Progenitor cell of endocrine pancreas (in vitro differentiated cells): Measurements from ENCODE around the gene TRAPPC3. TPM values are rescaled to one million over a fixed set of nuclear protein-coding genes. Genes with fewer than 3 reads are reported as not detected.

Experiments used
- DNase-seq: peaks from one replicate; pipeline ENCODE4 v3.0.0; 2021; ENCODE audit warnings: low spot score; ENCODE audit not compliant: unreplicated experiment
- H3K27ac Mint-ChIP-seq: 2 replicates; pipeline ENCODE4 v1.8.0; 2021; ENCODE audit warnings: mild to moderate bottlenecking, moderate library complexity, mixed read lengths
- H3K27me3 Mint-ChIP-seq: 2 replicates; pipeline ENCODE4 v1.8.0; 2021; ENCODE audit warnings: mixed read lengths
- H3K36me3 Mint-ChIP-seq: 2 replicates; pipeline ENCODE4 v1.8.0; 2022; ENCODE audit warnings: mixed read lengths; ENCODE audit not compliant: insufficient read depth
- H3K4me1 Mint-ChIP-seq: 2 replicates; pipeline ENCODE4 v1.8.0; 2021; ENCODE audit warnings: low read depth, mixed read lengths
- H3K4me3 Mint-ChIP-seq: 2 replicates; pipeline ENCODE4 v1.8.0; 2021; ENCODE audit warnings: low read depth, mild to moderate bottlenecking, moderate library complexity, mixed read lengths
- H3K9me3 Mint-ChIP-seq: 2 replicates; pipeline ENCODE4 v1.8.0; 2021; ENCODE audit warnings: low read depth, mixed read lengths
- total RNA-seq: library from RNA; stranded (reverse); gene quantifications from 2 replicates; pipeline ENCODE4 v1.2.1, GENCODE V29; 2021
- TF ChIP-seq, protein P1 (sequence below): fragments of 200-600 bp; sonication (generic); IDR thresholded peaks from one replicate; pipeline ENCODE4 v1.5.0; 2021; ENCODE audit warnings: antibody characterized with exemption, mild to moderate bottlenecking; ENCODE audit not compliant: unreplicated experiment

TRAPPC3 gene
- total RNA-seq, 1 donor from 2014 or later = 63.6 TPM

DNA sequence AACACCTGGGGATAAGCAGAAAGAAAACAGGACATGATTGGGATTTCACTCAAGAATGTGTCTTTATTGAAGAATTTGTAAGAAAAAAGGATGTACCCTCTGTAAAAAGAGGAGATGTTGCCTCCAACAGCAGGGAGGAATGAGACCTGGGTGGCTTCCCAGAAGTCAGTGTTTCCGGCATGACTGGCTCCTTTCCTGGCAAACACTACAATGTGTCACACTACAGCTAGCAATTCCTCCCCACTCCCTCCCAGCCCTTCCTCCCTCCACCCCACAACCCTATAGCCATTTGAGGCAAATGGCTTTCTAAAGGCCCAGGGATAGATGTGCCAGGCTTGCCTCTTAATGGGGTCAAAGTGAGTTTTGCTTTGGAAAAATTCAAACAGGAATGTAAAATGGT is 12.8 kb downstream of the TRAPPC3 start:
- H3K9me3 Mint-ChIP-seq = no peaks in the 10 kb centered on the region

GRCh38 chr1:36135796-36136195 is 13.5 kb downstream of the TRAPPC3 start:
- Mint-ChIP-seq H3K9me3 (no peaks in the 10 kb centered on the region), H3K36me3 (peaks cover 6% of the 10 kb centered on the region), H3K4me1 (peaks cover 7% of the 10 kb centered on the region), H3K4me3 (no peak overlapping the region), H3K27ac (peak overlapping the region; percentile 54), H3K27me3 (no peaks in the 10 kb centered on the region)
- TF ChIP-seq, protein P1, sequence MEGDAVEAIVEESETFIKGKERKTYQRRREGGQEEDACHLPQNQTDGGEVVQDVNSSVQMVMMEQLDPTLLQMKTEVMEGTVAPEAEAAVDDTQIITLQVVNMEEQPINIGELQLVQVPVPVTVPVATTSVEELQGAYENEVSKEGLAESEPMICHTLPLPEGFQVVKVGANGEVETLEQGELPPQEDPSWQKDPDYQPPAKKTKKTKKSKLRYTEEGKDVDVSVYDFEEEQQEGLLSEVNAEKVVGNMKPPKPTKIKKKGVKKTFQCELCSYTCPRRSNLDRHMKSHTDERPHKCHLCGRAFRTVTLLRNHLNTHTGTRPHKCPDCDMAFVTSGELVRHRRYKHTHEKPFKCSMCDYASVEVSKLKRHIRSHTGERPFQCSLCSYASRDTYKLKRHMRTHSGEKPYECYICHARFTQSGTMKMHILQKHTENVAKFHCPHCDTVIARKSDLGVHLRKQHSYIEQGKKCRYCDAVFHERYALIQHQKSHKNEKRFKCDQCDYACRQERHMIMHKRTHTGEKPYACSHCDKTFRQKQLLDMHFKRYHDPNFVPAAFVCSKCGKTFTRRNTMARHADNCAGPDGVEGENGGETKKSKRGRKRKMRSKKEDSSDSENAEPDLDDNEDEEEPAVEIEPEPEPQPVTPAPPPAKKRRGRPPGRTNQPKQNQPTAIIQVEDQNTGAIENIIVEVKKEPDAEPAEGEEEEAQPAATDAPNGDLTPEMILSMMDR = no peak
- no peak for DNase-seq

More for the DNA sequence above, 12.8 kb downstream of the TRAPPC3 start:
- Mint-ChIP-seq H3K4me1 (peaks cover 7% of the 10 kb centered on the region), H3K27ac (no peak overlapping the region), H3K36me3 (peaks cover 6% of the 10 kb centered on the region), H3K27me3 (no peaks in the 10 kb centered on the region), H3K4me3 (no peak overlapping the region)
- TF ChIP-seq, protein P1 = no peak
- no peak for DNase-seq

DNA sequence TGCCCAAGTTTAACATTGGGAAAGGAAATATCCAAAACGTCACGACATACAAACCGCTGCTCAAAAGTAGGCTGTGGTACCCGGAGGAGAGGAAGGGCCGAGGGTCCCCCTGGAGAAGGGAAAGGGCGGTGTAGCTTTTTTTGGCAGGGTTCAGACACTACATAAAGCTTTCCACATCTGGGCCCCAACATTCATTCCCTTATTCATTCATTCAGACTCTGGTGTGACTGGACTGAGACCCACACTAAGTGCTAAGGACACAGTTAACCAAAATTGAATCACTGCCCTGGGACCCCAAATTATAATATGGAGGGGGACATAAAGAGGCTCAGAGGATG is 14.0 kb downstream of the TRAPPC3 start:
- H3K9me3 Mint-ChIP-seq = no peaks in the 10 kb centered on the region
- H3K27me3 Mint-ChIP-seq = no peaks in the 10 kb centered on the region
- H3K27ac Mint-ChIP-seq = peak overlapping the region; percentile 91
- H3K4me1 Mint-ChIP-seq = peaks cover 7% of the 10 kb centered on the region
- H3K4me3 Mint-ChIP-seq = no peak overlapping the region
- DNase-seq = no peak
- H3K36me3 Mint-ChIP-seq = peaks cover 6% of the 10 kb centered on the region
- TF ChIP-seq, protein P1 = no peak

DNA sequence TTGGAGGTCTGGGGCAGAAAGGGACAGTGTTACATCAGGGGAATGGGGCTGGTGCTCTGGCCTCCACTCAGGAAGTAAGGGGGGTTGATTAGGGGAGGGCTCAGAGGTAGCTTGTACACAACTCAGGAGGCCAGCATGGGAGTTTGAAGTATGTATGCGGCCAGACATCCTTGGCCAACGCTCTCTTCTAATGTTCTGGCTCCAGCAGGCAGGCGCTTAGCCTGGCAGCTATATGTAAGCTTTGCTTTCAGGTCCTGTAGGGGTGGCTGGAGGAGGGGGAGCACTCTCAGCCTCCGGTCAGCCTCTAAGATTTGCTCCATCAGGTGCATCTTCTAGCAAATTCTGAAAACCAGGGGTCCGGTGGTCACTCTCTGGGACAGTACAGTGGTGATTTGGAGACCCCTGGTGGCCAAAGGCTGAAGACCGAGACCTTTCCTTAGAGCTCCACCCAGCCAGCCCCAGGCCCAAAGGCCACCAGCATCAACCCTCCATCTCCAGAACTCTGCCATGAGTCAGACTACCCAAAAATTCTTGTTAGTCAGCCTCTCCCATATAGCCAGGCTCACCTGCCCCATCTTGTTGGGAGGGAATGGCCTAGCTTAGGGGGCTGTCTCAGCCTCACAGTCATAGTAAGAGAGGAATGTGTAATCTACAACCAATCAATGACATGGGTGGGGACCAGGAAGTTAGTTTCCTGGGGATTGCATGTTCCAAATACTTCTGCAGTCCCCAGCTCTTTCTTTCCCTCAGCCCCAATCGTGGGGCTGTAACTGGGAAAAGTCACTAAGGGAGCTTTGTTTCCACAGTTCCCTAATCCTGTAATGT is 14.6 kb downstream of the TRAPPC3 start:
- Mint-ChIP-seq H3K4me3 (no peak overlapping the region), H3K9me3 (no peaks in the 10 kb centered on the region), H3K4me1 (peaks cover 7% of the 10 kb centered on the region), H3K27me3 (no peaks in the 10 kb centered on the region), H3K36me3 (peaks cover 4% of the 10 kb centered on the region), H3K27ac (peak overlapping the region; percentile 91)
- TF ChIP-seq, protein P1 = peak; percentile 81
- DNase-seq = peak; percentile 60

DNA sequence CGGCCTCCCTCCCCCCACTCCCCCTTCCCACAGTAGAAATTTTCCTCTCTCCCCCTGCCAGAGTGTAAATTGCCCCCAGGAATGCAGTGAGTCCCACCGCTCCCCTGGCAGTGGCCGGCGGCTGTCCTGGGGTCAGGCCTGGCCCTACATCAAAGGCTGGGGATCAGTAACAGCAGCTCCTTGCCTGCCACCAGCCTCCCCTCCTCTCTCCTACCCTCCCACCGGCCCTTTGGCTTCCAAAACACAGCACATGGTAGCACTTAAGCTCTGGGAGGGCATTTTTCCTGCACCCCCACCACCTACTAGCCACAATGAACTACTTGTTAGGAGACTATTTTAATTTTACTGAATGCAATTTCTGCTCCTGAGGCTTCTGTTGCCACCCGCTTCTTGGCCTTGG is 15.3 kb downstream of the TRAPPC3 start:
- no peaks in the 10 kb centered on the region for H3K9me3 Mint-ChIP-seq
- peaks cover 7% of the 10 kb centered on the region for H3K4me1 Mint-ChIP-seq
- H3K36me3 Mint-ChIP-seq = peaks cover 4% of the 10 kb centered on the region
- TF ChIP-seq, protein P1 = no peak
- H3K27me3 Mint-ChIP-seq = no peaks in the 10 kb centered on the region
- no peak for DNase-seq
- peak overlapping the region; percentile 45 for H3K27ac Mint-ChIP-seq
- no peak overlapping the region for H3K4me3 Mint-ChIP-seq
